Stimulated activated naive CD8-positive, alpha-beta T cell treated with anti-CD3 and anti-CD28 coated beads, Interleukin-15, Interleukin-2, amounts not matched to agents 100 ng/mL and 50 ng/mL, for 24 hours (primary cell): Measurements from ENCODE around the gene PPP1R36.
A peak's percentile ranks its signal among the peaks of the same experiment; 100 is the strongest.
"Not testable (repeated sequence)": the region's sequence is repeated elsewhere in the genome, so short reads cannot be mapped to it uniquely, and the experiment has no call there.

Source experiments
- H3K27ac Mint-ChIP-seq: one replicate; pipeline ENCODE4 v1.8.0; 2021; ENCODE audit warnings: mild to moderate bottlenecking, mixed read lengths
- H3K27me3 Mint-ChIP-seq: one replicate; pipeline ENCODE4 v1.8.0; 2021; ENCODE audit warnings: mixed read lengths
- H3K36me3 Mint-ChIP-seq: one replicate; pipeline ENCODE4 v1.8.0; 2021; ENCODE audit warnings: low read depth, mixed read lengths
- H3K4me1 Mint-ChIP-seq: one replicate; pipeline ENCODE4 v1.8.0; 2021; ENCODE audit warnings: low read depth, mixed read lengths
- H3K4me3 Mint-ChIP-seq: one replicate; pipeline ENCODE4 v1.8.0; 2021; ENCODE audit warnings: mild to moderate bottlenecking, mixed read lengths
- H3K9me3 Mint-ChIP-seq: one replicate; pipeline ENCODE4 v1.8.0; 2021; ENCODE audit warnings: mixed read lengths

PPP1R36 gene

GRCh38 chr14:64509036-64509435, 40.7 kb upstream of the PPP1R36 start:
- Mint-ChIP-seq H3K27ac (peak overlapping the region; percentile 95), H3K4me3 (no peak overlapping the region), H3K27me3 (no peaks in the 10 kb centered on the region), H3K9me3 (no peaks in the 10 kb centered on the region), H3K4me1 (peaks cover 81% of the 10 kb centered on the region), H3K36me3 (peaks cover 23% of the 10 kb centered on the region)

- H3K27ac Mint-ChIP-seq: peak overlapping the region; percentile 78
- H3K27me3 Mint-ChIP-seq: no peaks in the 10 kb centered on the region
- peaks cover 84% of the 10 kb centered on the region for H3K4me1 Mint-ChIP-seq
- H3K36me3 Mint-ChIP-seq: peaks cover 13% of the 10 kb centered on the region
- H3K9me3 Mint-ChIP-seq: no peaks in the 10 kb centered on the region
- H3K4me3 Mint-ChIP-seq: peak overlapping the region; percentile 45
Observed at GRCh38 chr14:64510825-64511671, 38.7 kb upstream of the PPP1R36 start.

GRCh38 chr14:64513271-64513670, 36.5 kb upstream of the PPP1R36 start:
- H3K4me1 Mint-ChIP-seq: peaks cover 81% of the 10 kb centered on the region
- no peaks in the 10 kb centered on the region for H3K9me3 Mint-ChIP-seq
- H3K4me3 Mint-ChIP-seq: no peak overlapping the region
- peaks cover 9% of the 10 kb centered on the region for H3K36me3 Mint-ChIP-seq
- no peak overlapping the region for H3K27ac Mint-ChIP-seq
- H3K27me3 Mint-ChIP-seq: no peaks in the 10 kb centered on the region

- H3K27me3 Mint-ChIP-seq: no peaks in the 10 kb centered on the region
- peaks cover 64% of the 10 kb centered on the region for H3K4me1 Mint-ChIP-seq
- no peaks in the 10 kb centered on the region for H3K9me3 Mint-ChIP-seq
- no peak overlapping the region for H3K27ac Mint-ChIP-seq
- H3K36me3 Mint-ChIP-seq: peaks cover 9% of the 10 kb centered on the region
- no peak overlapping the region for H3K4me3 Mint-ChIP-seq
Observed at GRCh38 chr14:64515053-64515452, 34.7 kb upstream of the PPP1R36 start.

GRCh38 chr14:64516969-64517368, 32.8 kb upstream of the PPP1R36 start:
- no peaks in the 10 kb centered on the region for H3K9me3 Mint-ChIP-seq
- peaks cover 4% of the 10 kb centered on the region for H3K36me3 Mint-ChIP-seq
- H3K27ac Mint-ChIP-seq: no peak overlapping the region
- no peak overlapping the region for H3K4me3 Mint-ChIP-seq
- H3K27me3 Mint-ChIP-seq: no peaks in the 10 kb centered on the region
- peaks cover 46% of the 10 kb centered on the region for H3K4me1 Mint-ChIP-seq

GRCh38 chr14:64517667-64518066, 32.1 kb upstream of the PPP1R36 start:
- H3K9me3 Mint-ChIP-seq, H3K36me3 Mint-ChIP-seq, H3K27ac Mint-ChIP-seq, H3K4me3 Mint-ChIP-seq, H3K27me3 Mint-ChIP-seq: not testable (repeated sequence)
- peaks cover 40% of the 10 kb centered on the region for H3K4me1 Mint-ChIP-seq

GRCh38 chr14:64518229-64518628, 31.5 kb upstream of the PPP1R36 start:
- H3K4me1 Mint-ChIP-seq: peaks cover 36% of the 10 kb centered on the region
- no peaks in the 10 kb centered on the region for H3K9me3 Mint-ChIP-seq
- no peak overlapping the region for H3K4me3 Mint-ChIP-seq
- no peaks in the 10 kb centered on the region for H3K27me3 Mint-ChIP-seq
- H3K36me3 Mint-ChIP-seq: peaks cover 4% of the 10 kb centered on the region
- no peak overlapping the region for H3K27ac Mint-ChIP-seq

GRCh38 chr14:64520699-64521098, 29.1 kb upstream of the PPP1R36 start:
- no peak overlapping the region for H3K27ac Mint-ChIP-seq
- H3K4me3 Mint-ChIP-seq: no peak overlapping the region
- peaks cover 7% of the 10 kb centered on the region for H3K36me3 Mint-ChIP-seq
- H3K9me3 Mint-ChIP-seq: no peaks in the 10 kb centered on the region
- peaks cover 20% of the 10 kb centered on the region for H3K4me1 Mint-ChIP-seq
- H3K27me3 Mint-ChIP-seq: no peaks in the 10 kb centered on the region

- Mint-ChIP-seq H3K9me3 (no peaks in the 10 kb centered on the region), H3K36me3 (peaks cover 17% of the 10 kb centered on the region), H3K4me1 (peaks cover 5% of the 10 kb centered on the region), H3K27ac (no peak overlapping the region), H3K4me3 (no peak overlapping the region), H3K27me3 (no peaks in the 10 kb centered on the region)
Observed at GRCh38 chr14:64522591-64523355, 27.0 kb upstream of the PPP1R36 start.

- Mint-ChIP-seq H3K9me3 (no peaks in the 10 kb centered on the region), H3K27me3 (no peaks in the 10 kb centered on the region), H3K27ac (no peak overlapping the region), H3K36me3 (peaks cover 17% of the 10 kb centered on the region), H3K4me3 (no peak overlapping the region), H3K4me1 (peaks cover 6% of the 10 kb centered on the region)
Observed at GRCh38 chr14:64525354-64525753, 24.4 kb upstream of the PPP1R36 start.

GRCh38 chr14:64531567-64531966, 18.2 kb upstream of the PPP1R36 start:
- Mint-ChIP-seq H3K27ac (no peak overlapping the region), H3K4me1 (peaks cover 9% of the 10 kb centered on the region), H3K9me3 (no peaks in the 10 kb centered on the region), H3K4me3 (no peak overlapping the region), H3K36me3 (peaks cover 4% of the 10 kb centered on the region), H3K27me3 (no peaks in the 10 kb centered on the region)

GRCh38 chr14:64536488-64537245, 13.1 kb upstream of the PPP1R36 start:
- H3K4me3 Mint-ChIP-seq: no peak overlapping the region
- H3K36me3 Mint-ChIP-seq: no peaks in the 10 kb centered on the region
- no peak overlapping the region for H3K27ac Mint-ChIP-seq
- peaks cover 18% of the 10 kb centered on the region for H3K27me3 Mint-ChIP-seq
- H3K9me3 Mint-ChIP-seq: no peaks in the 10 kb centered on the region
- peaks cover 26% of the 10 kb centered on the region for H3K4me1 Mint-ChIP-seq

- peaks cover 42% of the 10 kb centered on the region for H3K27me3 Mint-ChIP-seq
- no peaks in the 10 kb centered on the region for H3K36me3 Mint-ChIP-seq
- H3K27ac Mint-ChIP-seq: peak within 1 kb of the TSS; percentile 90
- peak within 1 kb of the TSS; percentile 85 for H3K4me3 Mint-ChIP-seq
- H3K4me1 Mint-ChIP-seq: peaks cover 38% of the 10 kb centered on the region
- no peaks in the 10 kb centered on the region for H3K9me3 Mint-ChIP-seq
Observed at GRCh38 chr14:64540208-64541202, 9.3 kb upstream of the PPP1R36 start, which contains the start of gene HSPA2. HSPA2 (plus strand) TSS chr14:64540741; CDS start chr14:64540850, 109 bp downstream.
